Nephron (organoid): ENCODE data around the gene SUGP1.

Experiments
- H3K27ac Mint-ChIP-seq, 3 experiments: 2 replicates each; pipeline ENCODE4 v1.8.0; 2020; ENCODE audit warnings: mixed read lengths in 3 of 3, mild to moderate bottlenecking in 2 of 3, moderate library complexity in 1 of 3
- H3K27me3 Mint-ChIP-seq: 2 replicates; pipeline ENCODE4 v1.8.0; 2021; ENCODE audit warnings: low read depth, mild to moderate bottlenecking, moderate library complexity, mixed read lengths
- H3K36me3 Mint-ChIP-seq: 2 replicates; pipeline ENCODE4 v1.8.0; 2020; ENCODE audit warnings: low read depth, mixed read lengths
- H3K4me1 Mint-ChIP-seq: 2 replicates; pipeline ENCODE4 v1.8.0; 2020; ENCODE audit warnings: mixed read lengths
- H3K4me3 Mint-ChIP-seq, 3 experiments: 2 replicates each; pipeline ENCODE4 v1.8.0; 2020; ENCODE audit warnings: mild to moderate bottlenecking in 3 of 3, mixed read lengths in 3 of 3, moderate library complexity in 2 of 3
- H3K9me3 Mint-ChIP-seq: 2 replicates; pipeline ENCODE4 v1.8.0; 2020; ENCODE audit warnings: mixed read lengths
- CTCF ChIP-seq, 3 experiments: fragments of 200-600 bp; sonication (generic); IDR thresholded peaks; one replicate each; pipeline ENCODE4 v1.5.0; 2021; ENCODE audit warnings: antibody characterized with exemption in 3 of 3; ENCODE audit not compliant: unreplicated experiment in 3 of 3

Gene SUGP1, protein sequence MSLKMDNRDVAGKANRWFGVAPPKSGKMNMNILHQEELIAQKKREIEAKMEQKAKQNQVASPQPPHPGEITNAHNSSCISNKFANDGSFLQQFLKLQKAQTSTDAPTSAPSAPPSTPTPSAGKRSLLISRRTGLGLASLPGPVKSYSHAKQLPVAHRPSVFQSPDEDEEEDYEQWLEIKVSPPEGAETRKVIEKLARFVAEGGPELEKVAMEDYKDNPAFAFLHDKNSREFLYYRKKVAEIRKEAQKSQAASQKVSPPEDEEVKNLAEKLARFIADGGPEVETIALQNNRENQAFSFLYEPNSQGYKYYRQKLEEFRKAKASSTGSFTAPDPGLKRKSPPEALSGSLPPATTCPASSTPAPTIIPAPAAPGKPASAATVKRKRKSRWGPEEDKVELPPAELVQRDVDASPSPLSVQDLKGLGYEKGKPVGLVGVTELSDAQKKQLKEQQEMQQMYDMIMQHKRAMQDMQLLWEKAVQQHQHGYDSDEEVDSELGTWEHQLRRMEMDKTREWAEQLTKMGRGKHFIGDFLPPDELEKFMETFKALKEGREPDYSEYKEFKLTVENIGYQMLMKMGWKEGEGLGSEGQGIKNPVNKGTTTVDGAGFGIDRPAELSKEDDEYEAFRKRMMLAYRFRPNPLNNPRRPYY

DNA sequence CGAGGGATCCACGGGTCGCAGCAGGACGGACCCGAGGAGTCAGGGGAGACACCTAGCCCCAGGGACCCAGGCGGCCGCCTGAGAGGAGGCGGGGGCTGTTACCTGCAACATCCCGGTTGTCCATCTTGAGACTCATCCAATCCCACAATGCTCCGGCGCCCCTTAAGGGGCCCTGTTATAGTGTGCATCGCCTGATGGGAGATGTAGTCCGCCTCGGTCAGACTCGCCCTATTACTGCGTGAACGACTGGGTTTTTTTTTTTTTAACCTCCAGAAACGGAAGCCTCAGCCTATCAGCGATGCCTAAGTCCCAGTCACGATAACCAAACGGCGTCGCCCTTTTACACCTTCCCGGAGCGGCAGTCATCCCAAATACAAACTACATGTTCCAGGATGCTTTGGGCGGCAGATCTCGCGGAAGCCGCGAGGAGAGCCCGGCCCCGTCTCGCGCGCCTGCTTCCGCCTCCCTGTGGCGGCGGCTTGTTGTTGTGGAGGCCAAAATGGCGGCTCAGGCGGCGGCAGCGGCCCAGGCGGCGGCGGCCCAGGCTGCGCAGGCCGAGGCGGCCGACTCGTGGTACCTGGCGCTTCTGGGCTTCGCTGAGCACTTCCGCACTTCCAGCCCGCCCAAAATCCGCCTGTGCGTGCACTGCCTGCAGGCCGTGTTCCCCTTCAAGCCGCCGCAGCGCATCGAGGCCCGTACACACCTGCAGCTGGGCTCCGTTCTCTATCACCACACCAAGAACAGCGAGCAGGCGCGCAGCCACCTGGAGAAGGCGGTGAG is at the start of gene SUGP1, which contains the start of gene MAU2:
TSS of gene SUGP1 (minus strand) at position 149 of the 780 bp plus-strand sequence. CDS start at position 136, 13 bp downstream.
TSS of gene MAU2 (plus strand) at position 469 of the 780 bp plus-strand sequence. CDS start at position 500, 31 bp downstream.
- Mint-ChIP-seq H3K27ac (peak within 1 kb of the TSS; percentile 100), H3K27me3 (no peaks in the 10 kb centered on the region), H3K36me3 (peaks cover 23% of the 10 kb centered on the region), H3K9me3 (no peaks in the 10 kb centered on the region), H3K4me3 (peak within 1 kb of the TSS; percentile 98 to 100 (median 99)), H3K4me1 (peaks cover 31% of the 10 kb centered on the region)
- peak; percentile 24 to 29 (median 25) for TF ChIP-seq CTCF (IDR thresholded peaks at IDR 0.05; ENCODE audit: unreplicated experiment in 3 of 3)

GRCh38 chr19:19368087-19368486 is 47.8 kb upstream of the SUGP1 start:
- Mint-ChIP-seq H3K27ac (no peak overlapping the region), H3K36me3 (no peaks in the 10 kb centered on the region), H3K4me3 (no peak overlapping the region), H3K4me1 (peaks cover 5% of the 10 kb centered on the region), H3K27me3 (no peaks in the 10 kb centered on the region), H3K9me3 (no peaks in the 10 kb centered on the region)
- no peak for TF ChIP-seq CTCF (IDR thresholded peaks at IDR 0.05; ENCODE audit: unreplicated experiment in 3 of 3)

- Mint-ChIP-seq H3K27ac (peak overlapping the region in 2 of 3 experiments; percentile 69 to 74), H3K27me3 (no peaks in the 10 kb centered on the region), H3K4me1 (peaks cover 5% of the 10 kb centered on the region), H3K9me3 (no peaks in the 10 kb centered on the region), H3K36me3 (no peaks in the 10 kb centered on the region), H3K4me3 (no peak overlapping the region)
- peak; percentile 82 to 90 (median 86) for TF ChIP-seq CTCF (IDR thresholded peaks at IDR 0.05; ENCODE audit: unreplicated experiment in 3 of 3)
Observed at GRCh38 chr19:19366434-19367396, 46.4 kb upstream of the SUGP1 start.

- no peak for TF ChIP-seq CTCF (IDR thresholded peaks at IDR 0.05; ENCODE audit: unreplicated experiment in 3 of 3)
- H3K4me3 Mint-ChIP-seq = no peak overlapping the region
- H3K9me3 Mint-ChIP-seq = no peaks in the 10 kb centered on the region
- no peak overlapping the region for H3K27ac Mint-ChIP-seq
- H3K27me3 Mint-ChIP-seq = no peaks in the 10 kb centered on the region
- peaks cover 10% of the 10 kb centered on the region for H3K4me1 Mint-ChIP-seq
- peaks cover 9% of the 10 kb centered on the region for H3K36me3 Mint-ChIP-seq
Observed at GRCh38 chr19:19362075-19362474, 41.8 kb upstream of the SUGP1 start.

DNA sequence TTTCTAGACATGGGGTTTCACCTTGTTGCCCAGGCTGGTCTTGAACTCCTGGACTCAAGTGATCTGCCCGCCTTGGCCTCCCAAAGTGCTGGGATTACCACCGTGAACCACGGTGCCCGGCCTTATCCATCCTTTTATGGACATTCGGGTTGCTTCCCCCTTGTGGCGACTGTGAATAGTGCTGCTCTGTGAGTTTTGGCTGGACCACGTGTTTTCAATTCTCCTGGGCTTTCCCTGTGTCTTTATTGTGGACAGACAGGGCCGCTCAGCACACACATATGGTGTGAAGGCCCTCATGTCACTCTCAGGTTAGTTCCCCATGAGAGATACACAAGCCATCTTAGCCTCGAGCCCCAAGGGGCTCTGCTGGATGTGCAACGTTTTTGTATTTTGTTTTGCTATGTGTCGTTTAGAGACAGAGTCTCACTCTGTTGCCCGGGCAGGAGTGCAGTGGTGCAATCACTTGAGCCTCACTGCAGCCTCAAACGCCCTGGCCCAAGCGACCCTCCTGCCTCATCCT is 40.8 kb upstream of the SUGP1 start:
- Mint-ChIP-seq H3K36me3 (peaks cover 9% of the 10 kb centered on the region), H3K9me3 (no peaks in the 10 kb centered on the region), H3K4me3 (no peak overlapping the region), H3K27me3 (no peaks in the 10 kb centered on the region), H3K4me1 (peaks cover 10% of the 10 kb centered on the region), H3K27ac (peak overlapping the region in 2 of 3 experiments; percentile 11 to 35)
- peak; percentile 70 to 81 (median 75) for TF ChIP-seq CTCF (IDR thresholded peaks at IDR 0.05; ENCODE audit: unreplicated experiment in 3 of 3)
